ENCODE data around the gene PPP1R15B. TPM values are rescaled to one million over a fixed set of nuclear protein-coding genes. Genes with fewer than 3 reads are reported as not detected.

Gene PPP1R15B
- total RNA-seq (10 to 100 TPM; 36.7 to 54.0 TPM), polyA plus RNA-seq (10 to 100 TPM; 13.0 to 15.5 TPM)

DNA sequence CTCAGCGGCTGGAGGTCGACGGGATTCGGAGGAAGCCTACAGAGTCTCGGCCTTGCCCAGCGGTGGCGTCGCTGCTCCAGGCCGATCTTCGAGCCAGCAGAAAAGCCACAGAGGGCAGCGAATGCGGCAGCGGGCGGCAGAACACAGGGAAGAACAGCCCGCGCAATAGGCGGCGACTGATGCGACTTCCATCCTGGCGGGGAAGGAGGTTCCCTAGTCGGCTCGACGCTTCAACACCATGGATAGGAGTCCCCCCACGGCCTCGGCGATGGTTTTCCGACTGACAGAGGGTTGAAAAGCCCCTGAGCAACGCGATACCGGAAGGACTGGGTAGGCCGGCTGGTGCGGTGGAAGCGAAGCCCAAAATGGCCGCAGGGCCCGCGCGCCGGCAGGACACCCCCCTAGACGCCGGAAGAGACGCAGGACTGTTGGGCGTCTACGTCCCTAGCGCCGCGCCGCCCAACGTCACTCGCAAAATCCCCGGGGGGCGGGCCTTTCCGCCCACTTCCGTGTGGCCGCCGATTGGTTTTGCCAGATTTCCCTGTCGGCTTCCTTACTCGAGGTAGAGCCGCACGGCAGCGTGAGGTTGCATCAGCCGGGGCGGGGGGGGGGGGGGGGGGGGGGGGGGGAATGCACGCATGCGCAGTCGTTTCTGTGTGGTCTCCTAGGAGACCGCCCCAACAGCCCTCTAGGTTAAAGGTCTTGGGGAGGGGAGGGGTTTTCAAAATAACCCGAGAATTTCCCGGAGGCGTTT is at the start of gene PPP1R15B:
PPP1R15B (minus strand) TSS at position 367 of the 754 bp plus-strand sequence. CDS start 406 bp downstream, outside the sequence.
- peak; percentile 98 for DNase-seq (ENCODE audit: low spot score)
- no peaks in the 10 kb centered on the region for H3K27me3 ChIP-seq (ENCODE audit: control insufficient read depth in 4 of 4, insufficient read depth in 4 of 4, low read length in 3 of 4)
- peak within 1 kb of the TSS; percentile 84 to 100 (median 96) for H3K4me3 ChIP-seq (ENCODE audit: low read depth in 1 of 3, low read length in 3 of 3)
- H3K36me3 ChIP-seq (ENCODE audit: control insufficient read depth in 4 of 4, insufficient read depth in 3 of 4, low read depth in 1 of 4, low read length in 3 of 4) = peaks cover 0 to 5% (median 0%) of the 10 kb centered on the region in 4 donors
- under 1% methylated on average over 68 of the region's 69 CpGs for WGBS
- peaks cover 2 to 31% (median 6%) of the 10 kb centered on the region in 4 donors for H3K4me1 ChIP-seq (ENCODE audit: control insufficient read depth in 4 of 4, insufficient read depth in 4 of 4, low read length in 3 of 4)
- H3K9me3 ChIP-seq (ENCODE audit: control insufficient read depth in 4 of 4, low read length in 3 of 4) = no peaks in the 10 kb centered on the region
- peak within 1 kb of the TSS; percentile 99 for H3K9ac ChIP-seq (ENCODE audit: low read depth in 1 of 2, low read length in 2 of 2)
- TF ChIP-seq FOXA2 (IDR thresholded peaks at IDR 0.05) (no peak), RXRA (IDR thresholded peaks at IDR 0.05) (peak; percentile 65 to 87), FOXA1 (IDR thresholded peaks at IDR 0.05) (no peak), NR2F2 (IDR thresholded peaks at IDR 0.05) (peak; percentile 55), JUND (IDR thresholded peaks at IDR 0.05) (peak in 1 of 2 donors; percentile 40), YY1 (IDR thresholded peaks at IDR 0.05) (peak; percentile 99), EGR1 (IDR thresholded peaks at IDR 0.05; ENCODE audit: low read depth in 2 of 2) (peak; percentile 62 to 94), GABPA (IDR thresholded peaks at IDR 0.05 in 1 of 2, conservative IDR thresholded peaks at IDR 0.05 in 1 of 2) (peak; percentile 71 to 94), HNF4G (IDR thresholded peaks at IDR 0.05) (no peak), HNF4A (conservative IDR thresholded peaks at IDR 0.05) (peak in 1 of 2 donors; percentile 78), TAF1 (conservative IDR thresholded peaks at IDR 0.05) (peak; percentile 94), SP1 (IDR thresholded peaks at IDR 0.05) (peak; percentile 73)
- TF ChIP-seq, protein P1, sequence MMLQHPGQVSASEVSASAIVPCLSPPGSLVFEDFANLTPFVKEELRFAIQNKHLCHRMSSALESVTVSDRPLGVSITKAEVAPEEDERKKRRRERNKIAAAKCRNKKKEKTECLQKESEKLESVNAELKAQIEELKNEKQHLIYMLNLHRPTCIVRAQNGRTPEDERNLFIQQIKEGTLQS (IDR thresholded peaks at IDR 0.05) = peak; percentile 71
- TF ChIP-seq, protein P2, sequence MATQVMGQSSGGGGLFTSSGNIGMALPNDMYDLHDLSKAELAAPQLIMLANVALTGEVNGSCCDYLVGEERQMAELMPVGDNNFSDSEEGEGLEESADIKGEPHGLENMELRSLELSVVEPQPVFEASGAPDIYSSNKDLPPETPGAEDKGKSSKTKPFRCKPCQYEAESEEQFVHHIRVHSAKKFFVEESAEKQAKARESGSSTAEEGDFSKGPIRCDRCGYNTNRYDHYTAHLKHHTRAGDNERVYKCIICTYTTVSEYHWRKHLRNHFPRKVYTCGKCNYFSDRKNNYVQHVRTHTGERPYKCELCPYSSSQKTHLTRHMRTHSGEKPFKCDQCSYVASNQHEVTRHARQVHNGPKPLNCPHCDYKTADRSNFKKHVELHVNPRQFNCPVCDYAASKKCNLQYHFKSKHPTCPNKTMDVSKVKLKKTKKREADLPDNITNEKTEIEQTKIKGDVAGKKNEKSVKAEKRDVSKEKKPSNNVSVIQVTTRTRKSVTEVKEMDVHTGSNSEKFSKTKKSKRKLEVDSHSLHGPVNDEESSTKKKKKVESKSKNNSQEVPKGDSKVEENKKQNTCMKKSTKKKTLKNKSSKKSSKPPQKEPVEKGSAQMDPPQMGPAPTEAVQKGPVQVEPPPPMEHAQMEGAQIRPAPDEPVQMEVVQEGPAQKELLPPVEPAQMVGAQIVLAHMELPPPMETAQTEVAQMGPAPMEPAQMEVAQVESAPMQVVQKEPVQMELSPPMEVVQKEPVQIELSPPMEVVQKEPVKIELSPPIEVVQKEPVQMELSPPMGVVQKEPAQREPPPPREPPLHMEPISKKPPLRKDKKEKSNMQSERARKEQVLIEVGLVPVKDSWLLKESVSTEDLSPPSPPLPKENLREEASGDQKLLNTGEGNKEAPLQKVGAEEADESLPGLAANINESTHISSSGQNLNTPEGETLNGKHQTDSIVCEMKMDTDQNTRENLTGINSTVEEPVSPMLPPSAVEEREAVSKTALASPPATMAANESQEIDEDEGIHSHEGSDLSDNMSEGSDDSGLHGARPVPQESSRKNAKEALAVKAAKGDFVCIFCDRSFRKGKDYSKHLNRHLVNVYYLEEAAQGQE (IDR thresholded peaks at IDR 0.05) = peak; percentile 94
- TF ChIP-seq, protein P3, sequence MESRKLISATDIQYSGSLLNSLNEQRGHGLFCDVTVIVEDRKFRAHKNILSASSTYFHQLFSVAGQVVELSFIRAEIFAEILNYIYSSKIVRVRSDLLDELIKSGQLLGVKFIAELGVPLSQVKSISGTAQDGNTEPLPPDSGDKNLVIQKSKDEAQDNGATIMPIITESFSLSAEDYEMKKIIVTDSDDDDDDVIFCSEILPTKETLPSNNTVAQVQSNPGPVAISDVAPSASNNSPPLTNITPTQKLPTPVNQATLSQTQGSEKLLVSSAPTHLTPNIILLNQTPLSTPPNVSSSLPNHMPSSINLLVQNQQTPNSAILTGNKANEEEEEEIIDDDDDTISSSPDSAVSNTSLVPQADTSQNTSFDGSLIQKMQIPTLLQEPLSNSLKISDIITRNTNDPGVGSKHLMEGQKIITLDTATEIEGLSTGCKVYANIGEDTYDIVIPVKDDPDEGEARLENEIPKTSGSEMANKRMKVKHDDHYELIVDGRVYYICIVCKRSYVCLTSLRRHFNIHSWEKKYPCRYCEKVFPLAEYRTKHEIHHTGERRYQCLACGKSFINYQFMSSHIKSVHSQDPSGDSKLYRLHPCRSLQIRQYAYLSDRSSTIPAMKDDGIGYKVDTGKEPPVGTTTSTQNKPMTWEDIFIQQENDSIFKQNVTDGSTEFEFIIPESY (IDR thresholded peaks at IDR 0.05) = peak; percentile 97
- TF ChIP-seq, protein P4, sequence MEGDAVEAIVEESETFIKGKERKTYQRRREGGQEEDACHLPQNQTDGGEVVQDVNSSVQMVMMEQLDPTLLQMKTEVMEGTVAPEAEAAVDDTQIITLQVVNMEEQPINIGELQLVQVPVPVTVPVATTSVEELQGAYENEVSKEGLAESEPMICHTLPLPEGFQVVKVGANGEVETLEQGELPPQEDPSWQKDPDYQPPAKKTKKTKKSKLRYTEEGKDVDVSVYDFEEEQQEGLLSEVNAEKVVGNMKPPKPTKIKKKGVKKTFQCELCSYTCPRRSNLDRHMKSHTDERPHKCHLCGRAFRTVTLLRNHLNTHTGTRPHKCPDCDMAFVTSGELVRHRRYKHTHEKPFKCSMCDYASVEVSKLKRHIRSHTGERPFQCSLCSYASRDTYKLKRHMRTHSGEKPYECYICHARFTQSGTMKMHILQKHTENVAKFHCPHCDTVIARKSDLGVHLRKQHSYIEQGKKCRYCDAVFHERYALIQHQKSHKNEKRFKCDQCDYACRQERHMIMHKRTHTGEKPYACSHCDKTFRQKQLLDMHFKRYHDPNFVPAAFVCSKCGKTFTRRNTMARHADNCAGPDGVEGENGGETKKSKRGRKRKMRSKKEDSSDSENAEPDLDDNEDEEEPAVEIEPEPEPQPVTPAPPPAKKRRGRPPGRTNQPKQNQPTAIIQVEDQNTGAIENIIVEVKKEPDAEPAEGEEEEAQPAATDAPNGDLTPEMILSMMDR (IDR thresholded peaks at IDR 0.05; ENCODE audit: low read depth, low read length, missing input control) = no peak
- TF ChIP-seq, protein P5, sequence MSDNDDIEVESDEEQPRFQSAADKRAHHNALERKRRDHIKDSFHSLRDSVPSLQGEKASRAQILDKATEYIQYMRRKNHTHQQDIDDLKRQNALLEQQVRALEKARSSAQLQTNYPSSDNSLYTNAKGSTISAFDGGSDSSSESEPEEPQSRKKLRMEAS (IDR thresholded peaks at IDR 0.05) = peak; percentile 61
- H3K27ac ChIP-seq (ENCODE audit: low read depth in 1 of 2, low read length in 2 of 2) = peak within 1 kb of the TSS; percentile 99
